Stimulated activated CD4-positive, alpha-beta T cell treated with anti-CD3 and anti-CD28 coated beads, Interleukin-15, amount 100 ng/mL, for 24 hours (primary cell): ENCODE measurements around the gene ITGAD.
A peak's percentile ranks its signal among the peaks of the same experiment; 100 is the strongest.

Source experiments
- DNase-seq: peaks from one replicate; pipeline ENCODE4 v3.0.0-alpha.2; 2020

ITGAD gene

DNA sequence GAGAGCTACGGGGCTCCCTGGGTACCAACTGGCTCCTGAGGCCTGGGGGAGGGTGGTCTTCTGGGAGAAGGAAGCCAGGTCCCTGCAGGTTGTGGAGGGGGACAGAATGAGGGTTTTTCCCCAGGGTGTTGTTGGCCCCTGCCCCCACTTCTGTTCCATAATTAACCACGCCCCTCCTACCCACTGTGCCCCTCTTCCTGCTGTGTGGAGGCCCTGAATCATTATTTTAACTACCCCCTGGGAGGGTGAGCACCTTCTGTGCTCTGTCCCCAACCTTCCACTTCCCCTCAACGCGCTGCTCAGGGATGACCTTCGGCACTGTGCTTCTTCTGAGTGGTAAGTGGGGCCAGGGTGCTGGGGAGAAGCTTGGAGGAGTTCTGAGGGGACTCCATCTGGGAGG lies at the start of gene ITGAD:
ITGAD (plus strand) TSS at position 280 of the 400 bp plus-strand sequence; CDS start at position 306, 26 bp downstream.
- no peak for DNase-seq

DNA sequence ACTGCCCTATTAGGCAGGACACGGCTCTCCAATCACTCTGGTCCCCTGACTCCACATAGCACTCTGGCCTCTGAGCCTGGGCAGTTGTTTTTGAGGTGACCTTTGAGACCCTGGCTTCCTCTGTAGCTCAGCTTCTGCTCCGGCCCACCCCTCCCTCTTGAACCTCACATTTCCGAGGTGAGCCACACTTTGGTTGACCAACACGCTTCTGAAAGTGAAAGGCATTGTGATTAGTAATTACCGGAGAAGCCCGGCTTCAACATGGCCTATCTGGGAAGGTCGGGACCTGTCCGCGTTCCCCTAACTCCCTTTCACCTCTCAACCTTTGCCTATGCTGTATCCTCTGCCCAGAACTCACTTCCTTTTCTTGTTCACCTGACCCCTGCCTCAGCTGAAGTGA lies 48.4 kb upstream of the ITGAD start:
- DNase-seq, result no peak

DNA sequence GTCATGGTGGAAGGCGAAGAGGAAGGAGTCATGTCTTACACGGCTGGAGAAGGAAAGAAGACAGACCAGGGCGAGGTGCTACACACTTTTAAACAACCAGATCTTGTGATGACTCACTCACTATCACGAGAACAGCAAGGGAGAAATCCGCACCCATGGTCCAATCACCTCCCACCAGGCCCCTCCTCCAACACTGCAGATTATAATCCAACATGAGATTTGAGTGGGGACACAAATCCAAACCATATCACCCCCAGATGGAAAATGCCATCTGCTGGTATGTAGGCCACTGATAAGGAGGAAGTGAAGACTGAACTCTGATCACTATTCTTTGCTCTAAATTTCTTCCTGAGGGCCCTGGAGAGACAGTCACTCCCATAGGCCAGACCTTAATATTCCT lies 45.7 kb upstream of the ITGAD start:
- DNase-seq, result no peak

DNA sequence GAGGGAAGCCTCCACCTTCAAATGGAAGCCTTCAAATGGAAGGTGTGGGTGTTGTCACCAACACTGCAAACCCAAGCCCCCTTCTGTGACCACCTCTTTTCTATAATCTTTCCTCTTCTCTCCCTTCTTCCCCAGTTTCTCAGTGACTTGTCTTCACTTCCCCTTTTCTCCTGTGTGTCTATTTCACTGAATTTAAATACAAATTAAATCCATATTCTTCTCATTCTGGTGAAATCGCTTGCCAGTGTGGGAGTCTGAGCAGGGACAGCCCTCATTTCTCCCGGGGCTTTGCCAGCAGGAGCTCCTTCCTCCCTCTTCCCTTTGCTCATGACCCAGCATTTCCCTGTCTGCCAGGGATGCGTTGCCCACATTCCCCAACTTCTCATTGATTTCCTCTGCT lies 44.6 kb upstream of the ITGAD start:
- no peak for DNase-seq

- no peak for DNase-seq
These were observed 42.7 kb upstream of the ITGAD start for GRCh38 chr16:31350275-31351005.

DNA sequence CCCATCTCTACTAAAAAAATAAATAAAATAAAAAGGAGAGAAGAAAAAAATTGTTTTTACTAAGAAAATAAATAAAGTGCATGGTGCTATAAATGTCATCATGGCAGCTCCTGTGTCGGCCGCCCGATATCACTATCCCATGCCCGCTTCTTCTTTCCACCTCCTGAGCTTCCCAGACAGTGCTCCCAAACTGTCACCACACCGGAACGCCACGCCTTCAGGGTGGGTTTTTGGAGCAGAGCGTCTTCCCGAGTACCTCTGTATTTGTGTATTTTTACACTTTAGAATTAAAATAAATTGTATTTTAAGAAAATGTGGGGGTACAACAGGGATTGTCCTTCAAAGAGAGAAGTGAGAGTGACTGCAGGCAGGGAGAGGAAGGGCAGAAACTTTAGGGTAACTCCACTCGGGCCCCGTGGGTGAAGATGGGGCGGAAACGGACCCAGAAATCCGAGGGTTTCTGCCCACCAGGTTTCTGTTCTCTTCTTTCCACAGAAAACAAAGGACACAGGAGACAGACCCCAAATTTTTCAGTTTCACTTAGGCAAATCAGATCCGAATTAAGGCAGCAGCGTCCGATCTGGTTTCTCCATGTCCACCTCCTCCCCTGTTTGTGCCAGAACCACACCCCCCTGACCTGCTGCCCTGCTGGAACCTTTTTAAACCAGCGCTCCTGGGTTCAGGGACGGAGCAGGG lies 41.7 kb upstream of the ITGAD start:
- no peak for DNase-seq

DNA sequence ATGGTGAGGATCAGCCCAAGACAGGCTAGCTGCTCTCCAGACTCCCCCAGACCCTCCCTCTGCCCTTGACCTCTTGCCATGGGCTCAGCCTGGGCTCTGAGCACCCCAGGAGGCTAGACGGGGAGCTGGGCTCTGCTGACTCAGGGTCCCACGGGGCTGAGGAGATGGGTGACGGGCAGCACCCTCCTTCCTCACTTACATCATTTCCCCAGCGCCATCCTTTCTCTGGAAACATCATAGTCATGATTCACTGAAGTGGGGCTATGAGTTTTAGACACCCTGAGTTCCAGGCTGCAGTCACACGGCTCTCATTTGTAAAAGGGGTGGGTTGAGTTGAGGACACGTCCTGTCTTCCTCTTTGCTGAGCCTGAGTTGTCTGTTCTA lies 41.2 kb upstream of the ITGAD start:
- peak; percentile 38 for DNase-seq

- DNase-seq, result no peak
These were observed 40.6 kb upstream of the ITGAD start for GRCh38 chr16:31352376-31353115.

GRCh38 chr16:31354394-31355291 lies 38.5 kb upstream of the ITGAD start, which contains the start of gene ITGAX:
TSS of gene ITGAX (plus strand) at chr16:31355176. CDS start at chr16:31355255, 79 bp downstream.
- peak; percentile 85 for DNase-seq

GRCh38 chr16:31355431-31356100 lies 37.6 kb upstream of the ITGAD start:
- no peak for DNase-seq

- no peak for DNase-seq
These were observed 36.4 kb upstream of the ITGAD start for GRCh38 chr16:31356566-31357323.

GRCh38 chr16:31357324-31358109 lies 35.6 kb upstream of the ITGAD start:
- DNase-seq, result no peak

GRCh38 chr16:31360251-31360650 lies 32.9 kb upstream of the ITGAD start:
- no peak for DNase-seq

GRCh38 chr16:31361201-31362110 lies 31.7 kb upstream of the ITGAD start:
- no peak for DNase-seq

GRCh38 chr16:31362476-31363405 lies 30.4 kb upstream of the ITGAD start:
- DNase-seq, result no peak

DNA sequence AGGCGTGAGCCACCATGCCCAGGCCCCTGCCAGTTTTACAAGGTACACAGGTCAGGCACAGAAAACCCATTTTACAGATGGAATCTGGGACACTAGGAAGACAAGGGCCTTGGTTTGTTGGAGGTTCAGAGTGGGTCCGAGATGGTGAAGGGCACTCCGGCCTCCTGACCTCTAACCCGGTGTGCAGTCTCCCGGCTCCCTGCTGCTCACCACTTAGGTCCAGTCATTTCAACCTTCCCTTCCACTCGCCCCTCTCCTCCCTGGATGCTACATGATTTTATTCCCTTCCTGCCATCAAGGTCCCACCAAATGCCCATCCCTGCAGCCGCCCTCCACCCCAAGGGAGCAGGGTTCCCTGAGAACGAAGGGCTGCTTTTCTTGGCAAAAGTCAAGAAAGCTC lies 29.4 kb upstream of the ITGAD start:
- DNase-seq, result no peak

DNA sequence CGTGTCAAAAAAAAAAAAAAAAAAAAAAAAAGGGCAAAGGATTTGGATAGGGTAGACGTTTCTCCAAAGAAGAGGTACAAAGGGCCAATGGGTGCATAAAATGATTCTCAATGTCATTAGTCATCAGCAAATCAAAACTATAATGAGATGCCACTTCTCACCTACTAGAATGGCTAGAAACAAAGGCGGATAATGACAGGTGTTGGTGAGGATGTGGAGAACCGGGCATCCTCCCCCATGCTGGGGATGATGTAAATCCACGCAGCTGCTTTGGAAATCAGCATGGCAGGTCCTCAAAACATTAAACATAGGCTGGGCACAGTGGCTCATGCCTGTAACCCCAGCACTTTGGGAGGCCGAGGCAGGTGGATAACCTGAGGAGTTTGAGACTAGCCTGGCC lies 28.7 kb upstream of the ITGAD start:
- DNase-seq, result no peak
